ENCODE results near the gene NOL3.
A peak's percentile ranks its signal among the peaks of the same experiment; 100 is the strongest.

The NOL3 gene

DNA sequence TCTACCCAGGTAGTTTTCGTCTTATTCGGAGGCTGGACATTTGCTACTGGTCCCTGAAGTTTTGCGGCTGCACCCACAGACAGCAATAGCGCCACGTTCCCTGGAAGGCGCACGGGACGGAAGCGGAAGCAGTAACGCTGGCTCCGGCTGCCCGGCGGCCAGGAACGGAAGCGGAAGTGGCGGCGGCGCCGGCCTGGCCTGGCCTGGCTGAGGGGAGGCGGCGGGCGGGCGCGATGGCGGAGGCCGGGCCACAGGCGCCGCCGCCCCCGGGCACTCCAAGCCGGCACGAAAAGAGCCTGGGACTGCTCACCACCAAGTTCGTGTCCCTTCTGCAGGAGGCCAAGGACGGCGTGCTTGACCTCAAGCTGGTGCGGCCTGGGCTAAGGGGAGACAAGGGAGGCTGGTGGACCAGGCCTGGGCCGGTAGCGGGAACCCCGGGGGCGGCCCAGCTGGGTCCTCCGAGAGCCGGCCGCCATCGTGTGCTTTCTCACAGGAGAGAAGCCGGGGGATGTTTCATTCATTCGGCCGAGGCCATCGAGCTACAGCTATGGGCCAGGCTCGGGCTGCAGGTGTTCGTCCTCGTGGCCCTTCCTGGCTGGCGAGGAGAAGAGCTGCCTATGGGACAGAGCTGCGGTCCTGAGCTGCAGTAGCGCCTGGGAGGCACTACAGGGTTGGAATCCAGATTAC lies 21.8 kb downstream of the NOL3 start, which contains the start of gene E2F4:
E2F4 (plus strand) TSS at position 161 of the 687 bp plus-strand sequence; CDS start at position 234, 73 bp downstream.
- Mint-ChIP-seq H3K4me3 (peak within 1 kb of the TSS; percentile 81), H3K27ac (peak within 1 kb of the TSS; percentile 78), H3K27me3 (peaks cover 8% of the 10 kb centered on the region), H3K36me3 (peaks cover 36% of the 10 kb centered on the region), H3K9me3 (no peaks in the 10 kb centered on the region), H3K4me1 (peaks cover 45% of the 10 kb centered on the region)
- CTCF ChIA-PET = interaction anchor here (1.1 to 1.4 kb wide), 3 partner anchors 31 to 57 kb away, joined by 3 to 4 read pairs (median 4); partner anchors contain the start of gene SLC9A5
- DNase-seq = peak; percentile 91

DNA sequence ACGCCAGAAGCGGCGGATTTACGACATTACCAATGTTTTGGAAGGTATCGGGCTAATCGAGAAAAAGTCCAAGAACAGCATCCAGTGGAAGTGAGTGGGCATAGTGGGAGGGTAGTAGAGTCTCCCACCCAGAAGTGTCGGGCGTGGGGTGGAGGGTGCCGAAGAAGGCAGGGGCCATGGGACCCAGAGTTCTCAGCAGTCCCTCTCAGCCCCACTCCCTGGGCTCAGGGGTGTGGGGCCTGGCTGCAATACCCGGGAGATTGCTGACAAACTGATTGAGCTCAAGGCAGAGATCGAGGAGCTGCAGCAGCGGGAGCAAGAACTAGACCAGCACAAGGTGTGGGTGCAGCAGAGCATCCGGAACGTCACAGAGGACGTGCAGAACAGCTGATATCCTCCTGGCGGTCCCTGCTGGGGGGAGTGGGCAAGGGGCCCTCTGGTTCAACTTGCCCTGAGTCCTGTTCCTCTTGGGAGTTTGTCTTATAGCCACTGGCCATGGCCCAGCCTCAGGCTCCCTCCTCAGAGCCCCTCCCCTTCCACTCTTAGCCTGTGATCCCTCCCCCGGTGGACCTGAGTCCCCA lies 22.5 kb downstream of the NOL3 start:
- H3K4me1 Mint-ChIP-seq = peaks cover 45% of the 10 kb centered on the region
- DNase-seq = no peak
- H3K9me3 Mint-ChIP-seq = no peaks in the 10 kb centered on the region
- peak overlapping the region; percentile 72 for H3K27ac Mint-ChIP-seq
- CTCF ChIA-PET = interaction anchor here (1.1 to 1.4 kb wide), 3 partner anchors 30 to 56 kb away, joined by 3 to 4 read pairs (median 4); partner anchors contain the start of gene SLC9A5
- H3K27me3 Mint-ChIP-seq = peaks cover 4% of the 10 kb centered on the region
- peak overlapping the region; percentile 81 for H3K4me3 Mint-ChIP-seq
- H3K36me3 Mint-ChIP-seq = peaks cover 39% of the 10 kb centered on the region

DNA sequence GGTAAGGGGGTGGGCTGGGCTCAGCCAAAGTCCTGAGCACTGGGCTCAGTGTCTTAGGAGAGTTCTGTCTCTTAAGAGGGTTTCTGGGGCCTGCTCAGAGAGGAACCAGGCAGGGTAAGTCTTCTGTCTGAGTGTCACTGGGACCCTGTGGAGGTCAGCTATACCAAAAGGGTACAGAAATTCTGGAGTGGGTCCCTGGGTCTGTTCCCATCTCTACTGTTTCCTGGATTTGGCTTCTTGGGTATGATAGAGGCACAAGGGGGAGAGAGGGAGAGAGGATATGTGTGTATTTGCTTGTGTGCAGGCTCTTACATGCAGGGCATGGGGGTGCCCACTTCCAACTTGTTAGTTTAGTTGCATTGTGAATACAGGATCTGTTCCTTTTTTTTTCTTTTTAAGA lies 23.2 kb downstream of the NOL3 start:
- Mint-ChIP-seq H3K27ac (peak overlapping the region; percentile 68), H3K9me3 (no peaks in the 10 kb centered on the region), H3K4me3 (peak overlapping the region; percentile 81), H3K4me1 (peaks cover 47% of the 10 kb centered on the region), H3K36me3 (peaks cover 45% of the 10 kb centered on the region), H3K27me3 (peaks cover 4% of the 10 kb centered on the region)
- CTCF ChIA-PET = interaction anchor here (0.9 to 1.4 kb wide), 3 partner anchors 8 to 30 kb away, joined by 3 to 4 read pairs (median 4); no protein-coding TSS in a partner anchor
- no peak for DNase-seq

DNA sequence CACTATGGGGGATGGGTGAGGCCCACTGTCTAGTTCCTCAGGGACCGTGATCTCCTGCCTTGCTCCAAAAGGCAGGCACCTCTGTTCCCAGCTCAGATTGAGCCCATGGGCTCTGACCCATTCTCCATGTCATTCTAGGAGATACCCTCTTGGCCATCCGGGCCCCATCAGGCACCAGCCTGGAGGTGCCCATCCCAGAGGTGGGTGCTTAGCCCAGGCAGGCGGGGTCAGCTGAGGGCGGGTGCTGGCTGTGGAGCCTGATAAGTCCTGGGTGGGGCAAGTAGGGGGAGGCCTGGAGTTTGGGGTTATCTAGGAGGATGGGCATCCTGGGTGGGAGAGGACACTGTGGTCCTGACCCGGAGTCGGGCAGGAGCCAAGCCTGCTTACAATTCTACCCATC lies 23.9 kb downstream of the NOL3 start:
- CTCF ChIA-PET = interaction anchor here (0.8 to 1.2 kb wide), 4 partner anchors 9 to 33 kb away, joined by 3 to 4 read pairs (median 3); partner anchors contain the start of genes NOL3 and TMEM208
- Mint-ChIP-seq H3K4me1 (peaks cover 47% of the 10 kb centered on the region), H3K9me3 (no peaks in the 10 kb centered on the region), H3K27ac (no peak overlapping the region), H3K4me3 (peak overlapping the region; percentile 81), H3K36me3 (peaks cover 46% of the 10 kb centered on the region), H3K27me3 (peaks cover 4% of the 10 kb centered on the region)
- no peak for DNase-seq

DNA sequence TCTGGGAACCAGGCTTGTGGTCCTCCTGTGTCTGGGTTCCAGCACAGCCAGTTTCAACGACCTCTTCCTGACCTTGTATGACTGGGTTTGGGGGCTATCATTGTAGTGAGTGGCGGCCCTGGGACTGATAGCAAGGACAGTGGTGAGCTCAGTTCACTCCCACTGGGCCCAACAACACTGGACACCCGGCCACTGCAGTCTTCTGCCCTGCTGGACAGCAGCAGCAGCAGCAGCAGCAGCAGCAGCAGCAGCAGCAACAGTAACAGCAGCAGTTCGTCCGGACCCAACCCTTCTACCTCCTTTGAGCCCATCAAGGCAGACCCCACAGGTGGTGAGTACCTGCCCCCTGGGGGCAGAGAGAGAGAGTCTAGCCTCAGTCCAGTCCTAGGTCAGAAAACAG lies 25.3 kb downstream of the NOL3 start:
- H3K9me3 Mint-ChIP-seq = no peaks in the 10 kb centered on the region
- DNase-seq = no peak
- no peak overlapping the region for H3K4me3 Mint-ChIP-seq
- H3K27ac Mint-ChIP-seq = no peak overlapping the region
- H3K27me3 Mint-ChIP-seq = no peaks in the 10 kb centered on the region
- CTCF ChIA-PET = interaction anchor here (0.9 kb wide), 1 partner anchor 31 kb away, joined by 3 read pairs; the partner anchor contains the start of gene TMEM208
- peaks cover 53% of the 10 kb centered on the region for H3K36me3 Mint-ChIP-seq
- peaks cover 47% of the 10 kb centered on the region for H3K4me1 Mint-ChIP-seq

DNA sequence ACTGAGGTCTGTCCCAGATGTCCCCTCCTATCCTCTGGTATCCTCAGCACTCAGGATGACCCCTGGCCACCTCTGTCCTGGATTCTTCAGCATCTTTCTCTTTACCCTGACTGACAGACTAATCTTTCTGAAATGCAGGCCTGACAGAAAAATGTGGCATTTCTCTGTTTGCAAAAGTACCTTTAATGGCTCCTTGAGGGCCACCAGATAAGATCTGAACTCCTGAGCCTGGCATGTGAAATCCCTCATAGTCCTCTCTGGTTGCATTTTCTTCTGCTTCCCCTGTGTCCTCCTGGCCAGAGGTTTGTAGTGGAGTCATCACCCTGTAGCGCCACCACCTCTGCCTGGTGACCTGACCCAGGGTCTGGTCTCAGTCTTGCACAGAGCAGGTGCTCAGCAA lies 26.5 kb downstream of the NOL3 start:
- Mint-ChIP-seq H3K4me1 (peaks cover 41% of the 10 kb centered on the region), H3K4me3 (no peak overlapping the region), H3K27me3 (no peaks in the 10 kb centered on the region), H3K9me3 (no peaks in the 10 kb centered on the region), H3K27ac (no peak overlapping the region), H3K36me3 (peaks cover 56% of the 10 kb centered on the region)
- no peak for DNase-seq
- CTCF ChIA-PET = interaction anchor here (1.3 to 1.9 kb wide), 3 partner anchors 12 to 30 kb away, joined by 3 to 6 read pairs (median 6); partner anchors contain the start of gene TMEM208

DNA sequence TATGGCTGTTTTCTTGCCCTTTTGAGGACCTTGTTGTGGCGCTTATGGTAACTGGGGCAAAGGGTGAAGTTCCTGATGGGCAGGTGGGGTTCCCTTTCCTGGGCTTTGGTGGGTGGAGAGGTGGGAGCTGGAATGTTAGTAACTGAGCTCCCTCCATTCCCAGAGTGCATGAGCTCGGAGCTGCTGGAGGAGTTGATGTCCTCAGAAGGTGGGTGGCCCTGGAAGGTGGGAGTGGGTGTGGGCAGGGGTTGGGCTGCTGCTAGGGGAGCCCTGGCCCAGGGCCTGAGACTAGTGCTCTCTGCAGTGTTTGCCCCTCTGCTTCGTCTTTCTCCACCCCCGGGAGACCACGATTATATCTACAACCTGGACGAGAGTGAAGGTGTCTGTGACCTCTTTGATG lies 27.4 kb downstream of the NOL3 start:
- H3K4me3 Mint-ChIP-seq = no peak overlapping the region
- H3K27me3 Mint-ChIP-seq = no peaks in the 10 kb centered on the region
- CTCF ChIA-PET = interaction anchor here (0.8 to 1.9 kb wide), 9 partner anchors 8 to 230 kb away, joined by 3 to 7 read pairs (median 5); partner anchors contain the start of genes EXOC3L1, TMEM208 and TPPP3
- no peaks in the 10 kb centered on the region for H3K9me3 Mint-ChIP-seq
- no peak overlapping the region for H3K27ac Mint-ChIP-seq
- peaks cover 36% of the 10 kb centered on the region for H3K4me1 Mint-ChIP-seq
- DNase-seq = no peak
- peaks cover 55% of the 10 kb centered on the region for H3K36me3 Mint-ChIP-seq

DNA sequence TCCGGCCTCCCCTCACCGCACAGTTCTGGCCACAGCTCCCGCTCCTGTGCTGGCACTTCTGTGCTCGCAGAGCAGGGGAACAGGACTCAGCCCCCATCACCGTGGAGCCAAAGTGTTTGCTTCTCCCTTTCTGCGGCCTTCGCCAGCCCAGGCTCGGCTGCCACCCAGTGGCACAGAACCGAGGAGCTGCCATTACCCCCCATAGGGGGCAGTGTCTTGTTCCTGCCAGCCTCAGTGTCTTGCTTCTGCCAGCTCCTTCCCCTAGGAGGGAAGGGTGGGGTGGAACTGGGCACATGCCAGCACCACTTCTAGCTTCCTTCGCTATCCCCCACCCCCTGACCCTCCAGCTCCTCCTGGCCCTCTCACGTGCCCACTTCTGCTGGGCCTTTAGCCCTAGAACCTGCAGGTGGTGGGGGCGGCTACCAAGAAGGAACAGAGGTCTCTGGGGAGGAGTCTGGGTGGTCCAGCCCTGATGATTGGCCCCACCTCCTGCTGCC lies 27.9 kb downstream of the NOL3 start:
- peaks cover 55% of the 10 kb centered on the region for H3K36me3 Mint-ChIP-seq
- H3K4me3 Mint-ChIP-seq = no peak overlapping the region
- H3K4me1 Mint-ChIP-seq = peaks cover 31% of the 10 kb centered on the region

DNA sequence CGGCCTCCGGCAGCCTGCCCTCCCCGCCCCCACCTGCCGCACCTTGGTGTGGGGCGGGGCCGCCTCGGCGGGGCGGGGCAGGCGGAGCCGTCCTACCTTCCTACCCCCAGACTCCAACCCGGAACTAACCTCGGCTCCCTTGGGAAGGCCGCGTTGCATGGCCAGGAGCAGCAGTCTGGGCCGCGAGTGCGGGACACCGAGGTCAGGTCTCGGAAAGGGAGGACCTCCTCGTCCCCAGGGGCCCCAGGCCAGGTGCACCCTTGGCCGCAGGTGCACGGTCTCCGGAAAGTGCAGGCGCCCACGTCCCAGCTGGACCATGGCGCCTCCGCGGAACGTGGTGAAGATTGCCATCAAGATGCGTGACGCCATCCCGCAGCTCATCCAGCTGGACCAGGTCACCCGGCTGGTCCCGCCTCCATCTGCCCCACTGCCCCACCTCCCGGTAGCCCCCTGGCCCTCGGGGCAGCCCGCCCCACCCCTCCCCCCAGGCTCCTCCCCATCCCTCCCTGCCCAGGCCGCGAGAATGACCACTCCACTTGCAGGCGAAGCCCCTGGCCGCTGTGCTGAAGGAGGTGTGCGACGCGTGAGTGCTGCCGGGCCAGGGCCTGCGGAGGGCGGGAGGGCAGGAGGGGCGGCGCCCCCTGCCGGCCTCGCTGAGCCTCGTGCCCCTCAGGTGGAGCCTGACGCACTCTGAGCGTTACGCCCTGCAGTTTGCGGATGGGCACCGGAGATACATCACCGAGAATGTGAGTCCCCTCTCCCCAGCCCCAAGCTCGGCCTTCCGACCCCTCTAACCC lies 28.9 kb downstream of the NOL3 start, which contains the start of gene ELMO3:
ELMO3 (plus strand) TSS at position 121 of the 797 bp plus-strand sequence; CDS start at position 317, 196 bp downstream.
- H3K27ac Mint-ChIP-seq = peak within 1 kb of the TSS; percentile 37
- no peak within 1 kb of the TSS for H3K4me3 Mint-ChIP-seq
- DNase-seq = no peak
- CTCF ChIA-PET = interaction anchor here (1.0 to 1.9 kb wide), 3 partner anchors 9 to 13 kb away, joined by 5 to 7 read pairs (median 5); partner anchors contain the start of gene EXOC3L1
- peaks cover 53% of the 10 kb centered on the region for H3K36me3 Mint-ChIP-seq
- no peaks in the 10 kb centered on the region for H3K27me3 Mint-ChIP-seq
- H3K4me1 Mint-ChIP-seq = peaks cover 23% of the 10 kb centered on the region
- H3K9me3 Mint-ChIP-seq = no peaks in the 10 kb centered on the region

More for the DNA sequence above, 27.9 kb downstream of the NOL3 start:
- CTCF ChIA-PET = interaction anchor here (0.8 to 1.9 kb wide), 8 partner anchors 8 to 230 kb away, joined by 3 to 7 read pairs (median 5); partner anchors contain the start of genes EXOC3L1, TMEM208 and TPPP3
- peak; percentile 52 for DNase-seq
- Mint-ChIP-seq H3K27me3 (no peaks in the 10 kb centered on the region), H3K27ac (peak overlapping the region; percentile 37), H3K9me3 (no peaks in the 10 kb centered on the region)

DNA sequence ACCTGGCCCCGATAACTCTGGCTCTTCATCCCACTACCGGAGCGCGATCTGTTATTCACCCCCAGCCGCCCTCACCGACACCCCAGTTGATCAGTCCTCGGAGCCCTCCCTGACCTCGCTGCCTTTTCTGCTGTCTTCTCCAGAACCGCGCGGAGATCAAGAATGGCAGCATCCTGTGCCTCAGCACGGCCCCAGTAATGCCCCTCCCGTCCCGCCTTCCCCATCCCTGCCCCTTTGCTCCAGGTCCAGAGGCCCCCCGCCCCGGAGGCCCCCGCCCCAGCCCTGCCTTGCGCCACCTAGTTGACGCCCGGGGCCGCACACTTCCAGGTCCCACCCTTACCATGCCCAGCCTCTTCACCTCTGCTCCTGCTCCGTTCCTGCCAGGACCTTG lies 29.5 kb downstream of the NOL3 start:
- Mint-ChIP-seq H3K4me3 (no peak overlapping the region), H3K9me3 (no peaks in the 10 kb centered on the region), H3K36me3 (peaks cover 48% of the 10 kb centered on the region), H3K27me3 (no peaks in the 10 kb centered on the region), H3K27ac (no peak overlapping the region), H3K4me1 (peaks cover 19% of the 10 kb centered on the region)
- DNase-seq = no peak
- CTCF ChIA-PET = interaction anchor here (0.9 kb wide), 1 partner anchor 187 kb away, joined by 3 read pairs; no protein-coding TSS in a partner anchor

DNA sequence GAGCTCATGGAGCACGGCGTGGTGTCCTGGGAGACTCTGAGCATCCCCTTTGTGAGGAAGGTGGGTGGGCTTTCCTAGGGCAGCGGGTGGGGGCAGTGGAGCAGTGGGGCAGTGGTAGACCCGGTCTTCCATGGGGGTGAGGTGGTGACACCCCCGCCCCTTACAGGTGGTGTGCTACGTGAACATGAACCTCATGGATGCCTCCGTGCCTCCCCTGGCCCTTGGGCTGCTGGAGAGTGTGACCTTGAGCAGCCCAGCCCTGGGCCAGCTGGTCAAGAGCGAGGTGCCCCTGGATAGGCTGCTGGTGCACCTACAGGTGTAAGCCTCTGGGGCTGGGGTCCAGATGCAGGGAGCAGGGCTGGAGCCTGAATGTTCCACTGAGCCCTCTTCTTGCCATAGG lies 30.2 kb downstream of the NOL3 start:
- peaks cover 16% of the 10 kb centered on the region for H3K4me1 Mint-ChIP-seq
- H3K27ac Mint-ChIP-seq = no peak overlapping the region
- H3K4me3 Mint-ChIP-seq = no peak overlapping the region
- H3K9me3 Mint-ChIP-seq = no peaks in the 10 kb centered on the region
- no peak for DNase-seq
- CTCF ChIA-PET = interaction anchor here (0.9 kb wide), 1 partner anchor 187 kb away, joined by 3 read pairs; no protein-coding TSS in a partner anchor
- no peaks in the 10 kb centered on the region for H3K27me3 Mint-ChIP-seq
- H3K36me3 Mint-ChIP-seq = peaks cover 42% of the 10 kb centered on the region

DNA sequence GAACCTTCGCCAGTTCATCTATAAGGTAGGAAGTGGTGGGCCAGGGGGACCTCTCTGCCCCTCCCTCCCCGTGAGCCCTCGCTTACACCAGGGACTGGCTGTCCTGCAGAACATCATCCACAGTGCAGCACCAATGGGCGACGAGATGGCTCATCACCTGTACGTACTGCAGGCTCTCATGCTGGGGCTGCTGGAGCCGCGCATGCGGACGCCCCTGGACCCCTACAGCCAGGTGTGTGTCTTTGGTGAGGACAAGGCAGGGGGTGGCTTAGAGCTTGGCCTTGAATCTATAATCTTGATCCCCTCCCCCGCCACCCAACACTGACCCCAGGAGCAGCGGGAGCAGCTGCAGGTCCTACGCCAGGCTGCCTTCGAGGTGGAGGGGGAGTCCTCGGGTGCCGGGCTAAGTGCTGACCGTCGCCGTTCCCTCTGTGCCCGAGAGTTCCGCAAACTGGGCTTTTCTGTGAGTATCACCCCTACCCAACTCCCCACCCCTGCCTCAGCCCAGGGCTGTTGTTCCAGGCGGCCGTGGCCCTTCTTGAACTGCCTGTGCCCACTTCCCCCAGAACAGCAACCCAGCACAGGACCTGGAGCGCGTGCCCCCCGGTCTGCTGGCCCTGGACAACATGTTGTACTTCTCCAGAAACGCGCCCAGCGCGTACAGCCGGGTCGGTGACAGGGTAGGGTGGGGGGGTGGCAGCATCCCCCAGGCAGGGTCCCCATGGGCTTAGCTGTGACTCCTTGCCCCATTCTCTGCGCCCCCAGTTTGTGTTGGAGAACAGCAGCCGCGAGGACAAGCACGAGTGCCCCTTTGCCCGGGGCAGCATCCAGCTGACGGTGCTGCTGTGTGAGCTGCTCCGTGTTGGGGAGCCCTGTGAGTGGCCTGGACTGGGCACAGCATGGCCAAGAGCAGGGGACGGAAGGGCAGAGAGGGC lies 31.3 kb downstream of the NOL3 start:
- no peak for DNase-seq
- Mint-ChIP-seq H3K27ac (no peak overlapping the region), H3K4me3 (no peak overlapping the region), H3K4me1 (peaks cover 4% of the 10 kb centered on the region), H3K9me3 (no peaks in the 10 kb centered on the region), H3K36me3 (peaks cover 35% of the 10 kb centered on the region), H3K27me3 (no peaks in the 10 kb centered on the region)
- CTCF ChIA-PET = no interaction called here

Measured in activated naive CD4-positive, alpha-beta T cell treated with anti-CD3 and anti-CD28 coated beads, Interleukin-2, amount 10 ng/mL, durations not matched to agents 7 days and 5 days (primary cell).